Thyroid gland (tissue), 4 donors: ENCODE measurements around the gene COX10. TPM values are rescaled to one million over a fixed set of nuclear protein-coding genes. Genes with fewer than 3 reads are reported as not detected.

Experiments used
- DNase-seq, 2 donors: peaks; one replicate each; pipeline ENCODE4 v3.0.0-alpha.2; 2019
- H3K27ac ChIP-seq, 3 donors: fragments of 200-600 bp; sonication (generic); 1 replicate in 2 of 3; 2 replicates in 1 of 3; pipeline ENCODE4 v1.5.1; 2016 to 2019; ENCODE audit warnings: mild to moderate bottlenecking in 1 of 3, moderate library complexity in 1 of 3
- H3K27me3 ChIP-seq: fragments of 200-600 bp; sonication (generic); one replicate; pipeline ENCODE4 v1.5.1; 2019
- H3K36me3 ChIP-seq, 2 donors: fragments of 200-600 bp; sonication (generic); one replicate each; pipeline ENCODE4 v1.5.1; 2016 to 2019
- H3K4me1 ChIP-seq, 2 donors: fragments of 200-600 bp; sonication (generic); one replicate each; pipeline ENCODE4 v1.5.1; 2017 to 2019
- H3K4me3 ChIP-seq, 3 donors: fragments of 200-600 bp; sonication (generic); replicated peaks in 1 of 3; 1 replicate in 2 of 3; 2 replicates in 1 of 3; pipeline ENCODE4 v1.5.1; 2016; ENCODE audit warnings: mild to moderate bottlenecking in 1 of 3
- H3K9me3 ChIP-seq: fragments of 200-600 bp; sonication (generic); one replicate; pipeline ENCODE4 v1.5.1; 2017
- POLR2A ChIP-seq, 2 donors: fragments of 450-650 bp; IDR thresholded peaks; one replicate each; pipeline ENCODE4 v1.6.1; 2017; ENCODE audit warnings: antibody characterized with exemption in 2 of 2, mild to moderate bottlenecking in 2 of 2, moderate library complexity in 1 of 2
- WGBS, 2 donors: methylation state at CpG; one replicate each; pipeline ENCODE4 v1.1.5; 2017; 5-methylcytosine and 5-hydroxymethylcytosine counted together
- intact Hi-C: fragments of 100-400 bp; cut with DNase I; formaldehyde crosslinking; loops from one replicate; pipeline ENCODE4 v1.15.1; 2023
- small RNA-seq: library from RNA; depleted of rRNA; stranded (forward); fragments of <200 nt; gene quantifications from one replicate; pipeline ENCODE3, GENCODE V24; 2016
- total RNA-seq, 4 donors: library from RNA; depleted of rRNA; stranded (reverse); fragments of >200 nt; gene quantifications; one replicate each; pipeline ENCODE4 v1.2.3, GENCODE V29; 2016
- TF ChIP-seq, protein P1 (sequence below), 6 experiments: fragments of 200-600 bp in 3 of 6; fragments of 450-650 bp in 3 of 6; sonication (generic) in 3 of 6; IDR thresholded peaks; one replicate each; pipeline ENCODE4 v1.5.1; 2016 to 2019; ENCODE audit warnings: antibody characterized with exemption in 6 of 6, mild to moderate bottlenecking in 2 of 6, inconsistent platforms in 1 of 6, moderate library complexity in 1 of 6

The COX10 gene
- total RNA-seq, 4 donors from 2014 or later, result 33.1 to 43.5 (median 34.5) TPM

DNA sequence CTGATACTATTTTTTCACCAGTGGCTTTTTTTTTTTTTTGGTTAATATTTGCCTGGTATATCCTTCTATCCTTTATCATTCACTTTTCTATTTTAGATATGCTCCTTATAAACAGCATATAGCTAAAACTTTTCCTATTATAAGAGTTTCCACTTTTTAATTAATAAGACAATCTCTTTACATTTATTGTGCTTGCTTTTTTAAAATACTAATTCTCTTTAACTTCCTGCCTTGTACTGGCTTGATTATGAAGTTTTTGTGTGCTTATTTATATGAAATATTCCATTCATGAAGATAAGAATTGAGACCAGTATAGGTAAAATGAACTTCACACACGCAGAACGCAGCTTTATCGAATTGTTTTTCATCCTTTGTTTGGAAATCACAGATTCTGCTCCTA, 176.3 kb downstream of the COX10 start:
- Histone ChIP-seq H3K36me3 (no peaks in the 10 kb centered on the region), H3K27me3 (no peaks in the 10 kb centered on the region), H3K27ac (no peak overlapping the region), H3K9me3 (no peaks in the 10 kb centered on the region), H3K4me1 (no peaks in the 10 kb centered on the region), H3K4me3 (no peak overlapping the region)
- intact Hi-C loops, result no loop called here
- DNase-seq, result no peak
- TF ChIP-seq, protein P1, sequence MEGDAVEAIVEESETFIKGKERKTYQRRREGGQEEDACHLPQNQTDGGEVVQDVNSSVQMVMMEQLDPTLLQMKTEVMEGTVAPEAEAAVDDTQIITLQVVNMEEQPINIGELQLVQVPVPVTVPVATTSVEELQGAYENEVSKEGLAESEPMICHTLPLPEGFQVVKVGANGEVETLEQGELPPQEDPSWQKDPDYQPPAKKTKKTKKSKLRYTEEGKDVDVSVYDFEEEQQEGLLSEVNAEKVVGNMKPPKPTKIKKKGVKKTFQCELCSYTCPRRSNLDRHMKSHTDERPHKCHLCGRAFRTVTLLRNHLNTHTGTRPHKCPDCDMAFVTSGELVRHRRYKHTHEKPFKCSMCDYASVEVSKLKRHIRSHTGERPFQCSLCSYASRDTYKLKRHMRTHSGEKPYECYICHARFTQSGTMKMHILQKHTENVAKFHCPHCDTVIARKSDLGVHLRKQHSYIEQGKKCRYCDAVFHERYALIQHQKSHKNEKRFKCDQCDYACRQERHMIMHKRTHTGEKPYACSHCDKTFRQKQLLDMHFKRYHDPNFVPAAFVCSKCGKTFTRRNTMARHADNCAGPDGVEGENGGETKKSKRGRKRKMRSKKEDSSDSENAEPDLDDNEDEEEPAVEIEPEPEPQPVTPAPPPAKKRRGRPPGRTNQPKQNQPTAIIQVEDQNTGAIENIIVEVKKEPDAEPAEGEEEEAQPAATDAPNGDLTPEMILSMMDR (IDR thresholded peaks at IDR 0.05), result no peak
- no peak for TF ChIP-seq POLR2A (IDR thresholded peaks at IDR 0.05)
- WGBS, 2 donors, result 91 to 92% methylated on average over 3 of the region's 3 CpGs

Small RNA genes within 50 kb of the gene (small RNA-seq; reads per million reads assigned to genes)
- gene RF00090, result not detected

Other genes starting within 250 kb of the COX10 start
- gene CDRT15, start 167.4 kb downstream of the COX10 start, total RNA-seq, result not detected
- gene HS3ST3B1, start 231.6 kb downstream of the COX10 start, total RNA-seq, result 1 to 10 TPM; 1.2 to 3.9 (median 2.2) TPM